GM04503 (cell line): ENCODE measurements around the gene CCDC195.

Experiments used
- DNase-seq: peaks from one replicate; pipeline ENCODE4 v3.0.0-alpha.2; 2012; ENCODE audit warnings: low read depth

Gene CCDC195, protein sequence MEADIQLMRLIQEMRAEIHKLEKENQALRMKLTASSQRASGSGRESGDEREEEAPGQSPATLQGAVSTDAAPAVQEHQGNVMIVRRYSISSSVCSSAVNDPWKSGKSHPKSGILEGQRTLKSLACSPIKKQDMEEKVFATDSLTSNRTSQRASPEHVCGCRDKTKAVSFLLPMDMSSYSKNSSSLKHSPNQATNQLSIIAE

DNA sequence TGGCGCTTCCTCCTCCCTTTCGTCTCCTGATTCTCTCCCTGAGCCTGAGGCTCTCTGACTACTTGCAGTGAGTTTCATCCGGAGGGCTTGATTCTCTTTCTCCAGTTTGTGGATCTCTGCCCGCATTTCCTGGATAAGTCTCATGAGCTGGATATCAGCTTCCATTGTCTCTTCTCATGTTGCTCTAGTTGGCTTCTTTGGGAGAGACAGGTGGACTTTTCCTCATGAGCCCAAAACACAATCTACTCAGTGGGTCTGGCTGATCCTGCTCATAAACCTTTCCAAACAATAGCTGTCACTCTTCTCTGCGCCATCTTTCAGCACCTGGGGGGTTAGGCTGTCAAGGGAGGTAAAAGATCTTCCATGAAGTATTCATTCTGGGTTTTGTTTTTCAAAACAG, at the start of gene CCDC195:
Gene CCDC195, minus strand, starts transcription at position 165 of the 400 bp plus-strand sequence. Its CDS starts 0 bp downstream, at position 165.
- DNase-seq: no peak

DNA sequence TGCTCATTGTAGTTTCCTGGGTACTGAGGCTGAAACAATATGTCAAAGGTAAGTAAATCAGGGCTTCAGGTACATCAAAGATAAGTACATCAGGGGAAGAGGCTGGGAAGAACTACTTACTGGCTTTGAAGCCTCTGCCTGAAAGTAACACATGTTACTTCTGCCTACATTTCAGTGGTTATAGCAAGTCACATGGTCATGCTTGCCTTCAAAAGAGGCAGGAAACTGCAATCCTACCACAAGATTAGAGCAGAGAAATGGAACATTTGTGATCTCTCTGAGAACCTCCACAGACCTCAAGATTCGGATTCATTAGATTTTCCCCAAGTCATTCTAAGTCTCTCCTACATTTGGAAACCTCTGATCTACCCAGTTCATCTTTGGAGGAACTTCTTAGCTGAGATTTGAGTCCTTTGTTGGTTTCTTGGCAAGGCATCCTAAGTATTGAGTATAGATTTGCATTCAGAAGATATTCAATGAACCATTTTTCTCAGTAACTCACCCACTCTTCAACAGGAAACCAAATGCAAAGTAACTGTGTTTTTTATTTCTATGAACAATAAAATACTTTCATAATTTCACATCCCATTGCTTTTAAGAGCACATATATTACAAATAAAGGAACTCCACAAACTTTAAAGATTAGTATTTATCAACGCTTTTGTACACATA, 48.5 kb upstream of the CCDC195 start:
- no peak for DNase-seq

DNA sequence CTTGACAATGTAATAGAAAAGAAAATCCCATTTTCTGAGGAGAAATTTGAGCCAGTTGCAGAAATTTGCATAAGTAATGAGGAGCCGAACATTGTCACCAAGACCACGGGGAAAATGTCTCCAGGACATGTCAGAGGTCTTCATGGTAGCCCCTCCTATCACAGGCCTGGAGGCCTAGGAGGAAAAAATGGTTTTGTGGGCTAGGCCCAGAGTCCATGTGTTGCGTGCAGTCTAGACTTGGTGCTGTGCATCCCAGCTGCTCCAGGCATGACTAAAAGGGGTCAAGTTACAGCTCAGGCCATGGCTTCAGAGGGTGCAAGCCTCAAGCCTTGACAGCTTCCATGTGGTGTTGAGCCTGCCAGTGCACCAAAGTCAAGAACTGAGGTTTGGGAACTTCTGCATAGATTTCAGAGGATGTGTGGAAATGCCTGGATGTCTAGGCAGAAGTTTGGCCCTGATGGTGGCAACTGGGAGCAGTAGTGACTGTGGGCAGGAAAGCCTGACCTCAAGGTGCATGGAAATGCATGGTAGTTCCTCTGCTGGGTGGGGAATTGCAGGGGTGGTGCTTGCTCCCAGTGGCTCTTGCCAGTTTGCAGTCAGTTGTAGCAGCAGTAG, 41.9 kb upstream of the CCDC195 start:
- no peak for DNase-seq

DNA sequence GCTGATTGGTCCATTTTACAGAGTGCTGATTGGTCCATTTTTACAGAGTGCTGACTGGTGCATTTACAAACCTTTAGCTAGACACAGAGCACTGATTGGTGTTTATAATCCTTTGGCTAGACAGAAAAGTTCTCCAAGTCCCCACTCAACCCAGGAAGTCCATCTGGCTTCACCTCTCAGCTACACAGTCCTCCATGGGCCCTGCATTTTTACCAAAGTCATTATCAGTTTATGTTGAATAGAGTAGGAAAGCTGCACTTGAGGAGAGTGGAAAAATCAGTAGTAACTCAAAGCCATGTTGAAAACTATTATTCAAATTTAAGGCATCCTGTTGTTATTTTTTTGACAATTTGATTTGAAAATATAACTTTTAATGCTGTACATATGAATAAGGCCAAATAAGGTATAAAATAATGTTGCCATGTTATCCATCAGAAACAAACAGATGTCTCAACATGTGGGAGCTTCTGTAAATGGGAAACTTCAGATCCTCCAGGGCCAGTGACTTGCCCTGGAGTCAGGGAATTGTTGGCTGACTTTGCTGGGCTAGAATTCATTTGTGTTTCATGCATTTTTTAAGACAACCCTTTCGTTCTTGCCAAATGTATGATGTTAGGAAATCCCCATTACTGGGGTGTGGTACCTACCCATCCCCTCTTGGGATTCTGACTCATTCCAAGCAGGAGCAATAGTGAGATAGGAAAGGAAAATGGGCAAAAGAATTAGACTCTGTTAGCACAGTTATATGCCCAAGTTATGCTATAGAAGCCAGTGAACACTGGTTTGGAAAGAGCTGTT, 37.8 kb upstream of the CCDC195 start:
- DNase-seq: peak; percentile 80

DNA sequence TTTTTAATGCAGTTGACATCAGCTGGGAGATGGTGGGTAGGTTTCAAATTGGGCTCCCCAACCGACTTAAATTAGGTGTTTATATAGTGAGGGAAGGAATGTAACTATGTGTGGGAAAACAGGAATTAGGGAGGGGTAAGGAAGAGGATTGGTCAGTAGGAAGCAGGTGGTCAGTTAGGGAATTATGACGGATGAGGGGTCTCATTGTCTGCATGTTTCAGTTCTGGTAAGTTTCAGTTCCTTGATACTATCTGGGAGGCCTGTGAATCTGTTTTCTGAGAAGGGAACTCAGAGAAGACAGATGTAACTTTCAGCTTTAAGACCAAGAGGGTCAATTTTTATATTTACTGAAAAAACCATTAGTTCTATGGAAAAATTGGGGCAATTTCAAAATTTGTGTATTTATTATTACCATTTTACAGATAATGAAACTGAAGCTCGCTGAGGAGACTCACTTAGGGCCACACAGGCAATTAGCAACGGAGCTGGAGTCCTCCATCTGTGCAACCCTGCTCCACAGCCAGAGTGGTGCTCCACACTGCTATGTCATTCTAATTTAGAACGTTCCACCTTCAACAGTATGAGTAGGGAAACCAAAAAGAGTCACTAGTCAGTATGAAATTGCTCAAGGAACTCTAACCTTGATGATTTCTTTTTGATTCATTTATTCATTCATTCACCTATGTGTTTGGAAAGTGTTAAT, 36.0 kb upstream of the CCDC195 start:
- DNase-seq: no peak

DNA sequence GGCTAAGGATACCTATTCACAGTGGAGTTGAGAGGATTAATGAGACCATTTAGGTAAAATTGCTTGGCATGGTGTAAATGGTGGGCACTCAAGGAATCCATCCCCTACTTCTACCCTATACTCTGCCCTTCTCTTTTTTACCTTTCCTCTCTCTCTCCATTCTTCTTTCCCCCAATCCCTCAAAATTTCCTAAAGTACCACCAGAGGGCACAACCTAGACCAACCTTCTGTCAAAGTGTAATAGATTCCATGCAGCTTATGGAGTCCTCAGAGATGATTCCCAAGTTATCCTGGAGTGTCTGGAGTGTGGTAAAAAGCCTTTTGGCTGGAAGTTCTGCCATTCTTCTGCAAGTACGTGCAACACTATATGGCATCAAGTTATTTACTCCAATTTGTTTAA, 33.0 kb upstream of the CCDC195 start:
- DNase-seq: no peak

DNA sequence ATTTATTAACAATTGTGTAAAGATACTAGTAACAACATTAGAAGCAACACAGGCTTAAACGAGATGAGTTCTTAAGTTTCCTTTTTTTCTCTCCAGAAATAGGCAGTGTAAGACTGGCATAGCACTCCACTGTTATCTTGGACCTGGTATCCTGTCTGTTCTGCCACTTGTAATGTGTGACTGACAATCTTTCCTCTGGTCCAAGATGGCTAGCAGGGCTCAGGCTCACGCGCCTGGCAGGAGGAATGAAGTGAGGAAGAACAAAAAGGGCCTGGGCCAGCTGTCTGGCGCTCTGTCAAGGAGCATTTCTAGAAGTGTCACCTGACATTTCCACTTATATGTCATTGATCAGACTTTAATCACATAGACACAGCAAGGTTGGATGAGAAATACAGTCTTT, 31.6 kb upstream of the CCDC195 start:
- no peak for DNase-seq

DNA sequence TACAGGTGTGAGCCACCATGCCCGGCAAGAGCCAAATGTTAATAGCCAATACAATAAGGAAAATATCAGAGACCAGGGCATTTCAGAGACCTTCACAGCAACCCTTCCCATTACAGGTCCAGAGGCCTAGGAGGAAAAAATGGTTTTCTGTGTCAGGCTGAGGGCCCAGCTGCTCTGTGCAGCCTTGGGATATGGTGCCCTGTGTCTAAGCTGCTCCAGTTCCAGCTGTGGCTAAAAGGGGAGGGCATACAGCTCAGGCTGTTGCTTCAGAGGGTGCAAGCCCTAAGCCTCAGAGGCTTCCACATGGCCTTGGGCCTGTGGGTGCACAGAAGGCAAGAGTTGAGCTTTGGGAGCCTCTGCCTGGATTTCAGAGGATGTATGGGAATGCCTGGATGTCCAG, 20.1 kb upstream of the CCDC195 start:
- no peak for DNase-seq

DNA sequence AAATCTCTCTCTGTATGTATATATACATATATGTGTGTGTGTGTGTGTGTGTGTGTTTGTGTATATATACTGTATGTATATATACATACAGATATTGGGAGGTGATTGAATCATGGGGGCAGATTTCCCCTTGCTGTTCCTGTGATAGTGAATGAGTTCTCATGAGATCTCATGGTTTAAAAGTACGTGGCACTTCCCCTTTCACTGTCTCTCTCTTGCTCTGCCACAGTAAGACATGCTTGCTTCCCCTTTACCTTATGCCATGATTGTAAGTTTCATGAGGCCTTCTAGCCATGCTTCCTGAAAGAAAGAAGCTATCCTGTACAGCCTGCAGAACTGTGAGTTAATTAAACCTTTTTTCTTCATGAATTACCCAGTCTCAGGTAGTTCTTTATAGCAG, 18.8 kb upstream of the CCDC195 start:
- DNase-seq: no peak

DNA sequence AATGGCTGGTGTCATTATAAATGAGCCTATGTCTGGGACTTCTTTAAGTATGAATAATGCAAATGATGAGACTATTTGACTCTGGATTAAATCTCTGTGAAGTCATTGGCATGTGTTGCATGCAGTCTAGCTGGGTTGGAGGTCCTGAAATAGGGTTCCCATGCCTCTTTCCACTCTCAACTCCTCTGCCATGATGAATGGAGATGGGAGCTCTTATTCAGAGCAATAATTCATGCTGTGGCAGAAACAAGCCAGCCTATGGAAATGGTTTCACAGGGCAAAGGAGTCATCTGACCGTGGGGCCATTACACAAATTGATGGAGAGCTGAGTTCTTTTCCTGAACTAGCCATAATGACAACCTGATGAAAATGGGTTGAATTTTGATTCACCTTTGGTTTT, 15.5 kb upstream of the CCDC195 start:
- no peak for DNase-seq

DNA sequence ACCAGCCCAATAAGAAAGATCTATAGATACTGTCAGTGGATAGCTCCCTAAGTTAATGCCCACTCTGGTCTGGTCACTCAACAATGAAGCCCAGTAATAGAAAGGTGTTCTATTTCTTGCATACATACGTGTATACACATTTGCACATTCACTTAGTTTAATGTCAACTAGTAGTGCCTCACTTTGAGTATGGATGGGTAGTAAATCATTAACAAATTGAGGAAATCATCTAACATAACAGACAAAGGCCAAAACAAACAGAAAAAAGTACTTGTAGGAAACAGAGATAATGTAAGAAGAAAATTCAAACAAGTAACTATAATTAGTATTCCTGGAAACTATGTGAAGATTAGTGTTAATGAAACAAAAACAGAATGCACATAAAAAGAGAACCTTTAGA, 13.3 kb upstream of the CCDC195 start:
- DNase-seq: no peak

DNA sequence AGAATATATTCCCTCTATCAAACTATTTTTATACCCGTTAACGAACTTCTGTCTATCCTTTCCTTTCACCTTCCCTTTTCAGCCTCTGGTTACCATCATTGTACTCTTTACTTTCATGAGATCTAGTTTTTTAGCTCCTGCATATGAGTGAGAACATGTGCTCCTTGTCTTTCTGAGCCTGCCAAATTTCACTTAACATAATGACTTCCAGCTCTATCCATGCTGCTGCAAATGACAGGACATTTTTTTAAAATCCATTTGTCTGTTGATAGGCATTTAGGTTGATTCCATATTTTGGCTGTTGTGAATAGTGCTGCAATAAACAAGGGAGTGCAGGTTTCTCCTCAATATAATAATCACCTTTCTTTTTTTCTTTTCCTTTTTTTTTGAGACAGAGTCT, 8.2 kb upstream of the CCDC195 start:
- no peak for DNase-seq

DNA sequence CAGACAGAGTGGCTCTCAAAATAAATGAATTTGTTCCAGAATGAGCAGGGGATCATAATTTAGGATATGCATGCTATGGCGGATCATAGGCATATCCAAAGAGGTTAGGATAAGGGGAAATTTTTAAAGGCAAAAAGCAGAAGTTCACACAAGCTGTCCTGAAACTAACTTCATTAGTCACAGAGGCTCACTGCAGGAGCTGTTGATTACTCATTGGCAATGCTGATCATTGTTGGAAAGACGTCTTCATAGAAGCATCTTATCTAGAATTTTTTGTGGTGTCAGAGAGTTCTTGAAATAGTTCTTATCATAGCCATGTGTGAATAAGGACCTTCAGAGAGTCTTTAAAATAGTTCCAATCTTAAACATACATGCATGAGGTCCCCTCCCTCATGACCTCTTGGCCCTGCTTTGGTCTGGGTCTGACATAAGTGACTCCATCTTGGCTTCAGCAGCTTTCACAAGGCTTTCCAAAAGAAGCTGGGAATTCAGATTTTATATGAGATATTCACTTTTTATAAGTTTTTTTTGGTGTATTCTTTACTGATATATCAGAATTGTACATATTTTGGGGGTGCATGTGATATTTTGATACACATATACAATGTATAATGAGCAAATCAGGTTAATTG, 7.5 kb upstream of the CCDC195 start:
- peak; percentile 42 for DNase-seq

DNA sequence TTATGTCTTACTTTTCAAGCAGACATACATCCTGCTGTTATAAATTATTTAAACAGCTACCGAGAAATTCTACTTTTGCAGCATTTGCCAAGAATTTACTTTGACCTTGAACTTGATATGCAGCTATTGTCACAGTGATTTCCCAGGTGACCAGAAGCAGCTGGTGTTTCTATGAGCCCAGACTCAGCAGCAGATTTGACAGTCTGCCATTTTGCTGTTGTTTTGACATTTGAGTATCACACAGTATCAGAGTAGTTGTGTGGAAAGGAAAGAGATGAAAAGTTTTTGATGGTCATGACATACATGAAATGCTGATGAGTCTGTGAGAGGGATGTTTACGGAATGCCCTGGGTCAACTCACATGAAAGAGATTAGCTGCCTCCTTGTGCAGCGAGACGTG, 6.6 kb upstream of the CCDC195 start:
- no peak for DNase-seq

DNA sequence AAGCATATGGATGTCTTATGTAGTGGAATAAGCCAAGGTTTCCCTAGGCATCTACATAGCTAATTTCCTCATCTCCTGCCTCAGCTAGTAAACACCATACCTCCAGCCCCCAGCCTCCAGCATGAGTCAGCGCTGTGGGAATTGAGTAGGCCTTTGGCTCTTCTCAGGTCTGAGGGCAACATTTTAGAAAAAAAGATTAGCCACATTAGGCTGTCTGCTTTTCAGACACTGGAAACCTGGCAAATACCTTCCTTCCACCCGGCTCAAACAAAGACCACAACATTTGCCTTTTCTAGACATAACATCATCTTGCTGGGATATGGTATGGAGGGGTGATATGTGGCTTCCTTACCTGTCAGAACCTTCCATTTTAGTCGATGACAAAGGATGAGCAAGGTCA, 6.1 kb upstream of the CCDC195 start:
- no peak for DNase-seq

DNA sequence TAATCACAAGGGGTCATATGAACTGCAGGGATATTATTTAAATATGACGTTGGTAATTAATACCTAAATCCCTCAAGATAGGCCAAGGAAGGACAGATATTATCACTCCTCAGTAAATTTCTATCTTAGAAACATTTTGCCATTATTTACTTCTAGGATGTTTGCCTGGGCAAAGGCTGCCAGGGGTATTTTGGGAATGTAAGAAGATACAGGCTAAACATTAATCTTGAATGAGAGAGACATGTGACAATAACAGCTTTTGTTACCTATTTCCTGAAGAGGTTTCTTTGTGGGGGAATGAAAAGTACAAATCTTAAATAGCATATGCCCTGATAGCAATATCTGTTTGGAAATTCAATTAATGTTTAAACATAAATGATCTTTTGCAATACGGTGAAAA, 756 bp upstream of the CCDC195 start:
- no peak for DNase-seq

DNA sequence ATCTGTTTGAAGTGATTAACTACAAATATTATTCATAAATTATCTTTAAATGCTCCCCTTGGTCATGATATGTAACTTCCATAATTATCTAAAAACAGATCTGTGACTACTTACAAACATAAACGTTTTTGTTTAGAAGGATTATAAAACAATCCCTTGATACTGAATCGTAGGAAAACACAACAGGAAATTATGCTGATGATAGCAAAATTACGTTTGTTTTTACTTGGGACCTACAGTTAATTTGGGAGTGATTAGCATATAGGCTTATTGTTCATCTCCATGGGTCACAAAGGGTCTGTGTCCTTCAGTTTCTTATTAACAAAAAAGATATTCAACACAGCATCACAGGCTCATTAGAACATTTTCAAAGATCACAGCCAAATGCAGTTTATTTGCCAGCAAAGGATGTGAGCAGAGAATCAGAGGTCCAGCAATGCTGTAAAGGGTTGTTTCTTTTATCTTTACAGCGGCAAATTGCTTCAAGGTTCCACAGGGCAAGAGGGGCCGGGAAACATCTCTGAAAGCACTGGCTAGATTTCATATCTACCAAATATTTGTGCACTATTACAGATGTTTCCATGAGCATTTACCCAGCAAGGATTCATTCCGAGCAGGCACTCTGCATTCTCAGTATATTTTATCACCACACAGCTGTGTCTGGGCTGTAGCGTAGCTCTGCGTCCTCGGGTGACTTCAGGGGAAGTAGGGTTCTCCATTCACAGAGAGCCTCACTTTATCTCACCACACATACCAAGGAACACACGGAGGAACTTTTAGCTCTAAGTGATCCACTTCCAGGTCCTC, 4.1 kb downstream of the CCDC195 start:
- DNase-seq: peak; percentile 9

DNA sequence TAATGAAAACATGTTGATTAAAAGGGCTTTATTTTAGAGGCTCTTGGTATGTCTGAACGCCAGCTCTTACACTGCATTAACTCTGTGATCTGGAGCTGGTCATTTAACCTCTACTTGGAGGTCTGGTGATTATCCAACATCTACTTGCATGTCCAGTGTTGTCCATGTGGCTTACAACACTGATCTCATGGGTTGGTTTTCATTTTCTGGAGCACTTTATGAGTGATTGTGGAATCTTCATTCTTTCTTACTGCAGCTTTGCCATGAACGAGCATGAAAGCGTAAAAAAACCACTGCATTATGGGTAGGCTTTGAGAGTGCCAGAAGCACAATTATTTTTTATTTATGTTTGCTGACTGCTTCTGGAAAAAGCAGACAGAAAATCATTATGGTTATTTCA, 4.8 kb downstream of the CCDC195 start:
- no peak for DNase-seq

DNA sequence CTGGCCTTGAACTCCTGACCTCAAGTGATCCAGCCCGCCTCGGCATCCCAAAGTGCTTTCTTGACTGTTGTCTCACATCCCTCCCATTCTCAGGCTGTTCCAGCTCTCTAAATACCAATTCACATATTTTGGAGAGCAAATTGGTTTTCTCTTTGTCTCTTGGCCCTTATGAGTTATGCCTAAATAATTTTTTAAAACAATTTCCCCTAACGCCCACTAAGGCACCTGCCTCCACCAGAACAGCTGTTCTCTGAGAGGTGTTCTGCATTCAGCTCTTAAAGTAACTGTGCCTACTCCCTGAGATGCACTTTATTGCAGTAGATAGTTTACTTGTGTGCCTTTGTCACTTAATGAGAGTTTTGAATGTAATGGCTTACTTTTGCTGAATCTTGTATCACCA, 6.9 kb downstream of the CCDC195 start:
- no peak for DNase-seq

DNA sequence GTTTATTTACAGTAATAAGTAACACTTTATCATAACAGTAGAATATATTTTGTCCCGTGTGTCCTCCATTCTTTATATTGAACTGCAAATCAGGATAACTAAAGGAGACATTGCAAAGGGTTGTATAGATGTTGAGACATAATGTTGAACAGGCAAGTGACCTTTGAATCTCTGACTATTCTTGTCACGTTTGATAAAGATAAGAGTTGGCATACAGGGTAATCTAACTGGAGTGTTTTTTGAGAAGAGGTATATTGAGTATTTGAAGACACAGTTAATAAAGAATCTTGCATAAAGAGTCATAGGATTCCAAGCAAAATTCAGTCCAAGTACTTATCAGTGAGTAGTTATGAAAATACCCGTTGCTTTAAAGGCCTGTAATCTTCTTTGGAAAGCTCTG, 21.7 kb downstream of the CCDC195 start:
- DNase-seq: no peak

DNA sequence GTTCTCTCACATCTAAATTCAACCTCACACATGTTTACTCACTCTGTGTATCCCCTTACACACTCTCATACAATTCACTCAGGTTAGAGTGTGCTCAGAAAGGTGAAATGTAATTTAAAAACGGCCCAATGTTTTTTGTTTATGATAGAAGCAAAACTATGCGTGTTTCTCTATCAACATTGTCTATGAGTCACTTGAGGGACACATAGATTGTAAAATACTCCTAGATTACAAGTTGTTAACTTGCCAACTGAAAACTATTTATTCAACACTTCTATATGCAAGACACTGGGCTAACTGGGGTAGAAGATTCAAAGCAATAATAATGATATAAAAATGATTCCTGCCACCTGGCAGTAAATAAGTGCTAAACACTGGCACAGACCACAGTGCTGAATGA, 24.6 kb downstream of the CCDC195 start:
- no peak for DNase-seq
